ENCODE results near the gene ANKRD55. TPM values are rescaled to one million over a fixed set of nuclear protein-coding genes. Genes with fewer than 3 reads are reported as not detected.

Gene ANKRD55
- total and polyA plus RNA-seq, 4 donors = 0.37 to 1.9 (median 1.4) TPM

DNA sequence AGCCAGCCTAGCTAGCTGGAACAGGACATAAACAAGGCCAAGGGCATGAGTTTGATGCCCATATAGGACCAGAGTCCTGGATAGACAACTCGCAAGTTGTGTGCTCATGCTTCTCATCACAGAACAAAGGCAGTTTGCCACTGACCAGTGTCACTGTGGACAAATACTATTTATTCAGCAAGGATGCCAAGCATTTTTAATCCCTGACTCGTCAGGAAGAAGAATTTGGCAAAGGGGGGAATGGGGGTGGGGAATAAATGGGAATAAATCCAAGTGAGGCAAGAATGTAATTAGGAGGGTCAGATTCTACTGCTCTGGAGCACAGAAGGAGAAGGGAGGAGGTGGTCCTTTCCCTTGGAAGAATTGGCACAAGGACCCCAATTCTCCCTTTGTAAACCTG, 46.8 kb upstream of the ANKRD55 start:
- Histone ChIP-seq H3K4me3 (ENCODE audit: low read depth in 1 of 3, low read length in 3 of 3) (no peak overlapping the region), H3K9ac (ENCODE audit: low read depth in 1 of 2, low read length in 2 of 2) (no peak overlapping the region), H3K4me1 (ENCODE audit: control insufficient read depth in 4 of 4, insufficient read depth in 4 of 4, low read length in 3 of 4) (peaks cover 0 to 7% (median 4%) of the 10 kb centered on the region in 4 donors), H3K27ac (ENCODE audit: low read depth in 1 of 2, low read length in 2 of 2) (no peak overlapping the region), H3K9me3 (ENCODE audit: control insufficient read depth in 4 of 4, low read length in 3 of 4) (no peaks in the 10 kb centered on the region), H3K36me3 (ENCODE audit: control insufficient read depth in 4 of 4, insufficient read depth in 3 of 4, low read depth in 1 of 4, low read length in 3 of 4) (no peaks in the 10 kb centered on the region), H3K27me3 (ENCODE audit: control insufficient read depth in 4 of 4, insufficient read depth in 4 of 4, low read length in 3 of 4) (no peaks in the 10 kb centered on the region)
- no peak for DNase-seq (ENCODE audit: low spot score)
- 10% methylated on average over 2 of the region's 2 CpGs for WGBS
- TF ChIP-seq RXRA (IDR thresholded peaks at IDR 0.05) = peak in 1 of 2 donors; percentile 45
- TF ChIP-seq NR2F2 (IDR thresholded peaks at IDR 0.05) = peak; percentile 51
- TF ChIP-seq YY1 (IDR thresholded peaks at IDR 0.05) = no peak
- TF ChIP-seq JUND (IDR thresholded peaks at IDR 0.05) = peak; percentile 90 to 98
- TF ChIP-seq SP1 (IDR thresholded peaks at IDR 0.05) = peak; percentile 25
- peak; percentile 65 for TF ChIP-seq FOXA2 (IDR thresholded peaks at IDR 0.05)
- TF ChIP-seq, protein P1, sequence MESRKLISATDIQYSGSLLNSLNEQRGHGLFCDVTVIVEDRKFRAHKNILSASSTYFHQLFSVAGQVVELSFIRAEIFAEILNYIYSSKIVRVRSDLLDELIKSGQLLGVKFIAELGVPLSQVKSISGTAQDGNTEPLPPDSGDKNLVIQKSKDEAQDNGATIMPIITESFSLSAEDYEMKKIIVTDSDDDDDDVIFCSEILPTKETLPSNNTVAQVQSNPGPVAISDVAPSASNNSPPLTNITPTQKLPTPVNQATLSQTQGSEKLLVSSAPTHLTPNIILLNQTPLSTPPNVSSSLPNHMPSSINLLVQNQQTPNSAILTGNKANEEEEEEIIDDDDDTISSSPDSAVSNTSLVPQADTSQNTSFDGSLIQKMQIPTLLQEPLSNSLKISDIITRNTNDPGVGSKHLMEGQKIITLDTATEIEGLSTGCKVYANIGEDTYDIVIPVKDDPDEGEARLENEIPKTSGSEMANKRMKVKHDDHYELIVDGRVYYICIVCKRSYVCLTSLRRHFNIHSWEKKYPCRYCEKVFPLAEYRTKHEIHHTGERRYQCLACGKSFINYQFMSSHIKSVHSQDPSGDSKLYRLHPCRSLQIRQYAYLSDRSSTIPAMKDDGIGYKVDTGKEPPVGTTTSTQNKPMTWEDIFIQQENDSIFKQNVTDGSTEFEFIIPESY (IDR thresholded peaks at IDR 0.05) = no peak
- TF ChIP-seq HNF4A (conservative IDR thresholded peaks at IDR 0.05) = peak in 1 of 2 donors; percentile 30
- TF ChIP-seq, protein P2, sequence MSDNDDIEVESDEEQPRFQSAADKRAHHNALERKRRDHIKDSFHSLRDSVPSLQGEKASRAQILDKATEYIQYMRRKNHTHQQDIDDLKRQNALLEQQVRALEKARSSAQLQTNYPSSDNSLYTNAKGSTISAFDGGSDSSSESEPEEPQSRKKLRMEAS (IDR thresholded peaks at IDR 0.05) = no peak
- TF ChIP-seq, protein P3, sequence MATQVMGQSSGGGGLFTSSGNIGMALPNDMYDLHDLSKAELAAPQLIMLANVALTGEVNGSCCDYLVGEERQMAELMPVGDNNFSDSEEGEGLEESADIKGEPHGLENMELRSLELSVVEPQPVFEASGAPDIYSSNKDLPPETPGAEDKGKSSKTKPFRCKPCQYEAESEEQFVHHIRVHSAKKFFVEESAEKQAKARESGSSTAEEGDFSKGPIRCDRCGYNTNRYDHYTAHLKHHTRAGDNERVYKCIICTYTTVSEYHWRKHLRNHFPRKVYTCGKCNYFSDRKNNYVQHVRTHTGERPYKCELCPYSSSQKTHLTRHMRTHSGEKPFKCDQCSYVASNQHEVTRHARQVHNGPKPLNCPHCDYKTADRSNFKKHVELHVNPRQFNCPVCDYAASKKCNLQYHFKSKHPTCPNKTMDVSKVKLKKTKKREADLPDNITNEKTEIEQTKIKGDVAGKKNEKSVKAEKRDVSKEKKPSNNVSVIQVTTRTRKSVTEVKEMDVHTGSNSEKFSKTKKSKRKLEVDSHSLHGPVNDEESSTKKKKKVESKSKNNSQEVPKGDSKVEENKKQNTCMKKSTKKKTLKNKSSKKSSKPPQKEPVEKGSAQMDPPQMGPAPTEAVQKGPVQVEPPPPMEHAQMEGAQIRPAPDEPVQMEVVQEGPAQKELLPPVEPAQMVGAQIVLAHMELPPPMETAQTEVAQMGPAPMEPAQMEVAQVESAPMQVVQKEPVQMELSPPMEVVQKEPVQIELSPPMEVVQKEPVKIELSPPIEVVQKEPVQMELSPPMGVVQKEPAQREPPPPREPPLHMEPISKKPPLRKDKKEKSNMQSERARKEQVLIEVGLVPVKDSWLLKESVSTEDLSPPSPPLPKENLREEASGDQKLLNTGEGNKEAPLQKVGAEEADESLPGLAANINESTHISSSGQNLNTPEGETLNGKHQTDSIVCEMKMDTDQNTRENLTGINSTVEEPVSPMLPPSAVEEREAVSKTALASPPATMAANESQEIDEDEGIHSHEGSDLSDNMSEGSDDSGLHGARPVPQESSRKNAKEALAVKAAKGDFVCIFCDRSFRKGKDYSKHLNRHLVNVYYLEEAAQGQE (IDR thresholded peaks at IDR 0.05) = peak; percentile 21
- TF ChIP-seq, protein P4, sequence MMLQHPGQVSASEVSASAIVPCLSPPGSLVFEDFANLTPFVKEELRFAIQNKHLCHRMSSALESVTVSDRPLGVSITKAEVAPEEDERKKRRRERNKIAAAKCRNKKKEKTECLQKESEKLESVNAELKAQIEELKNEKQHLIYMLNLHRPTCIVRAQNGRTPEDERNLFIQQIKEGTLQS (IDR thresholded peaks at IDR 0.05) = peak; percentile 27
- no peak for TF ChIP-seq EGR1 (IDR thresholded peaks at IDR 0.05; ENCODE audit: low read depth in 2 of 2)
- peak; percentile 64 for TF ChIP-seq FOXA1 (IDR thresholded peaks at IDR 0.05)
- TF ChIP-seq GABPA (IDR thresholded peaks at IDR 0.05 in 1 of 2, conservative IDR thresholded peaks at IDR 0.05 in 1 of 2) = no peak
- peak; percentile 37 to 39 for TF ChIP-seq RAD21 (IDR thresholded peaks at IDR 0.05)

- 83% methylated on average over 6 of the region's 6 CpGs for WGBS
- DNase-seq (ENCODE audit: low spot score) = no peak
- H3K9ac ChIP-seq (ENCODE audit: low read depth in 1 of 2, low read length in 2 of 2) = no peak overlapping the region
- H3K27me3 ChIP-seq (ENCODE audit: control insufficient read depth in 4 of 4, insufficient read depth in 4 of 4, low read length in 3 of 4) = no peaks in the 10 kb centered on the region
- H3K27ac ChIP-seq (ENCODE audit: low read depth in 1 of 2, low read length in 2 of 2) = no peak overlapping the region
- TF ChIP-seq, protein P2 (IDR thresholded peaks at IDR 0.05) = no peak
- TF ChIP-seq, protein P1 (IDR thresholded peaks at IDR 0.05) = no peak
- TF ChIP-seq FOXA2 (IDR thresholded peaks at IDR 0.05) (no peak), RAD21 (IDR thresholded peaks at IDR 0.05) (no peak), YY1 (IDR thresholded peaks at IDR 0.05) (no peak)
- TF ChIP-seq, protein P4 (IDR thresholded peaks at IDR 0.05) = no peak
- H3K36me3 ChIP-seq (ENCODE audit: control insufficient read depth in 4 of 4, insufficient read depth in 3 of 4, low read depth in 1 of 4, low read length in 3 of 4) = no peaks in the 10 kb centered on the region
- H3K4me1 ChIP-seq (ENCODE audit: control insufficient read depth in 4 of 4, insufficient read depth in 4 of 4, low read length in 3 of 4) = peaks cover 0 to 7% (median 4%) of the 10 kb centered on the region in 4 donors
- H3K4me3 ChIP-seq (ENCODE audit: low read depth in 1 of 3, low read length in 3 of 3) = no peak overlapping the region
- H3K9me3 ChIP-seq (ENCODE audit: control insufficient read depth in 4 of 4, low read length in 3 of 4) = no peaks in the 10 kb centered on the region
Observed at GRCh38 chr5:56279291-56279690, 46.2 kb upstream of the ANKRD55 start.
